ENCODE results near the gene AKAP1. TPM values are rescaled to one million over a fixed set of nuclear protein-coding genes. Genes with fewer than 3 reads are reported as not detected.
A peak's percentile ranks its signal among the peaks of the same experiment; 100 is the strongest.

Gene AKAP1
- total and polyA plus RNA-seq, 4 donors: 22.8 to 37.7 (median 33.6) TPM

DNA sequence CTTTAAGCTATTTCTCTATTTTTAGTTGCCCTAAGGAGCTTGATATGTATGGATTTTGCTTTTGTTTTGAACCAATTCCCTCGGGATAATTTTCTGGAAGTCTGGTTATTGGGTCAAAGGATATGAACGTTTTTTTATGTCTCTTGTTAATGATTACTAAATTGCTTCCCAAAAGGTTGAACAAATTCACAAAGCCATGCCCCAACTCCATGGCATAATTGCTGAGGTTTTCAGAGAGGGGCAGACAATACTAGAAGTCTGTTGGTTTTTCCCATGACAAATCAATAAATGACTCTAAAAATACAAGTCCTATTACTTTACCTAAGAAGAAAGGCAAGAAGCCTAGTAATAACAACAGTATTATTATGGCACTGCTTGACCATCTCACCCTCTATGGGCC is 11.4 kb upstream of the AKAP1 start:
- no peak overlapping the region for H3K27ac ChIP-seq (ENCODE audit: low read depth, low read length)
- H3K36me3 ChIP-seq (ENCODE audit: control insufficient read depth, insufficient read depth, low read length): no peaks in the 10 kb centered on the region
- no peaks in the 10 kb centered on the region for H3K27me3 ChIP-seq (ENCODE audit: control insufficient read depth, insufficient read depth, low read length)
- DNase-seq (ENCODE audit: low read depth in 4 of 6, low spot score in 6 of 6): no peak
- WGBS (ENCODE audit: insufficient coverage): no CpG with 5 or more reads among the region's 2 CpGs
- H3K9me3 ChIP-seq (ENCODE audit: control insufficient read depth, insufficient read depth, low read length): no peaks in the 10 kb centered on the region
- H3K4me1 ChIP-seq (ENCODE audit: control insufficient read depth, insufficient read depth, low read length): no peaks in the 10 kb centered on the region
- no peak overlapping the region for H3K4me3 ChIP-seq (ENCODE audit: low read depth, low read length)

- H3K4me3 ChIP-seq (ENCODE audit: low read depth, low read length): no peak overlapping the region
- no peaks in the 10 kb centered on the region for H3K4me1 ChIP-seq (ENCODE audit: control insufficient read depth, insufficient read depth, low read length)
- no peaks in the 10 kb centered on the region for H3K36me3 ChIP-seq (ENCODE audit: control insufficient read depth, insufficient read depth, low read length)
- H3K9me3 ChIP-seq (ENCODE audit: control insufficient read depth, insufficient read depth, low read length): no peaks in the 10 kb centered on the region
- no peak overlapping the region for H3K27ac ChIP-seq (ENCODE audit: low read depth, low read length)
- no peaks in the 10 kb centered on the region for H3K27me3 ChIP-seq (ENCODE audit: control insufficient read depth, insufficient read depth, low read length)
- DNase-seq (ENCODE audit: low read depth in 4 of 6, low spot score in 6 of 6): no peak
- WGBS (ENCODE audit: insufficient coverage): no CpG with 5 or more reads among the region's 3 CpGs
Observed at GRCh38 chr17:57075193-57075592, 9.9 kb upstream of the AKAP1 start.

- H3K27ac ChIP-seq (ENCODE audit: low read depth, low read length): no peak overlapping the region
- H3K4me1 ChIP-seq (ENCODE audit: control insufficient read depth, insufficient read depth, low read length): no peaks in the 10 kb centered on the region
- no peaks in the 10 kb centered on the region for H3K36me3 ChIP-seq (ENCODE audit: control insufficient read depth, insufficient read depth, low read length)
- no peaks in the 10 kb centered on the region for H3K9me3 ChIP-seq (ENCODE audit: control insufficient read depth, insufficient read depth, low read length)
- no peak for DNase-seq (ENCODE audit: low read depth in 4 of 6, low spot score in 6 of 6)
- H3K4me3 ChIP-seq (ENCODE audit: low read depth, low read length): no peak overlapping the region
- WGBS (ENCODE audit: insufficient coverage): no CpG with 5 or more reads among the region's 3 CpGs
- H3K27me3 ChIP-seq (ENCODE audit: control insufficient read depth, insufficient read depth, low read length): no peaks in the 10 kb centered on the region
Observed at GRCh38 chr17:57075785-57076184, 9.3 kb upstream of the AKAP1 start.

DNA sequence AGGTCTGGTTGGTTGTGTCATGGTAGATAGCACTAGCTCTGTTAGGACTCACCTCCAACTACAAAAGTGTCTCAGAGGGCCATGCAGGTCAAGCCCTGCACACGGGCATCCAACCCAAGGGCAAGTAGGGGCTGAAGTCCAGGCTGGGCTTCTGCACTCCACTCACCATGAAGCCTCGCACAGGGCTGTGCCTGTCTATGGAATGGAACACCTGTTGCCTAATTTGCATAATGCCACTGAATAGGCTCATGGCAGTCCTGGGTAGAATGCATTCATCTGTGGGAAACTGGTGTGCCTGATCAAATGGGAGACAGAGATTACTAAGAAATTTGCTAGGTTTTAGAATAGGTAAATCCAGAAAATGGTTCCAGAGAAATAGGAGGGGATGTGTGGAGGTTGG is 8.0 kb upstream of the AKAP1 start:
- H3K27me3 ChIP-seq (ENCODE audit: control insufficient read depth, insufficient read depth, low read length): no peaks in the 10 kb centered on the region
- H3K27ac ChIP-seq (ENCODE audit: low read depth, low read length): no peak overlapping the region
- 82% methylated on average over 2 of the region's 2 CpGs for WGBS (ENCODE audit: insufficient coverage)
- no peak overlapping the region for H3K4me3 ChIP-seq (ENCODE audit: low read depth, low read length)
- no peaks in the 10 kb centered on the region for H3K36me3 ChIP-seq (ENCODE audit: control insufficient read depth, insufficient read depth, low read length)
- DNase-seq (ENCODE audit: low read depth in 4 of 6, low spot score in 6 of 6): no peak
- no peaks in the 10 kb centered on the region for H3K9me3 ChIP-seq (ENCODE audit: control insufficient read depth, insufficient read depth, low read length)
- H3K4me1 ChIP-seq (ENCODE audit: control insufficient read depth, insufficient read depth, low read length): no peaks in the 10 kb centered on the region

DNA sequence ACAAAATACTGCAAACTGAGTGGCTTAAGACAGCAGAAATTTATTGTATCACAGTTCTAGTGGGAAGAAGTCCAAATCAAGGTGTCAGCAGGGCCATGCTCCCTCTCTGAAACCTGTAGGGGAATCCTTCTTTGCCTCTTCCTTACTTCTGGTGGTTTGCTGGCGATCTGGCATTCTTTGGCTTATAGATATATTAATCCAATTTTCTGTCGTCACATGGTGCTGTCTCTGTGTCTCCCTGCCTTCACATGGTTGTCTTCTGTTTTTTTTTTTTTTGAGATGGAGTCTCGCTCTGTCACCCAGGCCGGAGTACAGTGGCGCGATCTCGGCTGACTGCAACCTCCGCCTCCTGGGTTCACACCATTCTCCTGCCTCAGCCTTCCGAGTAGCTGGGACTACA is 6.8 kb upstream of the AKAP1 start:
- Histone ChIP-seq H3K27me3 (ENCODE audit: control insufficient read depth, insufficient read depth, low read length) (no peaks in the 10 kb centered on the region), H3K4me3 (ENCODE audit: low read depth, low read length) (no peak overlapping the region), H3K27ac (ENCODE audit: low read depth, low read length) (no peak overlapping the region), H3K4me1 (ENCODE audit: control insufficient read depth, insufficient read depth, low read length) (no peaks in the 10 kb centered on the region), H3K9me3 (ENCODE audit: control insufficient read depth, insufficient read depth, low read length) (no peaks in the 10 kb centered on the region), H3K36me3 (ENCODE audit: control insufficient read depth, insufficient read depth, low read length) (no peaks in the 10 kb centered on the region)
- 95% methylated on average over 7 of the region's 9 CpGs for WGBS (ENCODE audit: insufficient coverage)
- no peak for DNase-seq (ENCODE audit: low read depth in 4 of 6, low spot score in 6 of 6)

DNA sequence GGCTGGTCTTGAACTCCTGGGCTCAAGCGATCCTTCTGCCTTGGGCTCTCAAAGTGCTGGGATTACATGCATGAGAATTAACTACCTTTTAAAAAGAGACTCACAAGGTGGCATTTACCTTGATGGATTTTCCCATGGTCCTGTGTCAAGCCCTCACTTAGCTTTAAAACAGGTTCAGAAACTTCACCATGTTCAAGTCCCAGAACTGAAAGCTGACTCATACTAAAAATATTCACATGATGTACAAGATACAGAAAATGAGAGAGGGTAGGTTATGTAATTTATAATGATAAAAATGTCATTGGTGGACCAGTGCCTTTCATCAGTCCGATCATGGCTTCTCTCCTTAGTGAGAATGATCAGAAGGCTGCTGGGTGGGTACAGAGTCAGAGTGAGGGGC is 4.3 kb upstream of the AKAP1 start:
- Histone ChIP-seq H3K27me3 (ENCODE audit: control insufficient read depth, insufficient read depth, low read length) (no peaks in the 10 kb centered on the region), H3K36me3 (ENCODE audit: control insufficient read depth, insufficient read depth, low read length) (no peaks in the 10 kb centered on the region), H3K9me3 (ENCODE audit: control insufficient read depth, insufficient read depth, low read length) (no peaks in the 10 kb centered on the region), H3K27ac (ENCODE audit: low read depth, low read length) (no peak overlapping the region), H3K4me1 (ENCODE audit: control insufficient read depth, insufficient read depth, low read length) (peaks cover 6% of the 10 kb centered on the region), H3K4me3 (ENCODE audit: low read depth, low read length) (no peak overlapping the region)
- WGBS (ENCODE audit: insufficient coverage): 92% methylated on average over 2 of the region's 2 CpGs
- no peak for DNase-seq (ENCODE audit: low read depth in 4 of 6, low spot score in 6 of 6)

- WGBS (ENCODE audit: insufficient coverage): 76% methylated on average over 2 of the region's 2 CpGs
- no peaks in the 10 kb centered on the region for H3K36me3 ChIP-seq (ENCODE audit: control insufficient read depth, insufficient read depth, low read length)
- no peak for DNase-seq (ENCODE audit: low read depth in 4 of 6, low spot score in 6 of 6)
Observed at GRCh38 chr17:57082441-57082840, 2.6 kb upstream of the AKAP1 start.

GRCh38 chr17:57084361-57084801 is 665 bp upstream of the AKAP1 start:
- H3K27me3 ChIP-seq (ENCODE audit: control insufficient read depth, insufficient read depth, low read length): no peaks in the 10 kb centered on the region
- H3K27ac ChIP-seq (ENCODE audit: low read depth, low read length): peak overlapping the region; percentile 95
- no peaks in the 10 kb centered on the region for H3K9me3 ChIP-seq (ENCODE audit: control insufficient read depth, insufficient read depth, low read length)
- peaks cover 13% of the 10 kb centered on the region for H3K4me1 ChIP-seq (ENCODE audit: control insufficient read depth, insufficient read depth, low read length)
- H3K36me3 ChIP-seq (ENCODE audit: control insufficient read depth, insufficient read depth, low read length): no peaks in the 10 kb centered on the region
- H3K4me3 ChIP-seq (ENCODE audit: low read depth, low read length): peak overlapping the region; percentile 99
- peak in 1 of 6 donors; percentile 72 for DNase-seq (ENCODE audit: low read depth in 4 of 6, low spot score in 6 of 6)
- 0% methylated on average over 6 of the region's 7 CpGs for WGBS (ENCODE audit: insufficient coverage)

More at GRCh38 chr17:57082441-57082840, 2.6 kb upstream of the AKAP1 start:
- Histone ChIP-seq H3K4me3 (ENCODE audit: low read depth, low read length) (no peak overlapping the region), H3K9me3 (ENCODE audit: control insufficient read depth, insufficient read depth, low read length) (no peaks in the 10 kb centered on the region), H3K27me3 (ENCODE audit: control insufficient read depth, insufficient read depth, low read length) (no peaks in the 10 kb centered on the region), H3K27ac (ENCODE audit: low read depth, low read length) (no peak overlapping the region), H3K4me1 (ENCODE audit: control insufficient read depth, insufficient read depth, low read length) (peaks cover 13% of the 10 kb centered on the region)

GRCh38 chr17:57085448-57086068 is 512 bp downstream of the AKAP1 start:
- H3K4me3 ChIP-seq (ENCODE audit: low read depth, low read length): peak overlapping the region; percentile 99

More at GRCh38 chr17:57085448-57086068, 512 bp downstream of the AKAP1 start:
- under 1% methylated on average over 75 of the region's 75 CpGs for WGBS (ENCODE audit: insufficient coverage)
- Histone ChIP-seq H3K4me1 (ENCODE audit: control insufficient read depth, insufficient read depth, low read length) (peaks cover 13% of the 10 kb centered on the region), H3K27me3 (ENCODE audit: control insufficient read depth, insufficient read depth, low read length) (no peaks in the 10 kb centered on the region), H3K27ac (ENCODE audit: low read depth, low read length) (peak overlapping the region; percentile 63), H3K36me3 (ENCODE audit: control insufficient read depth, insufficient read depth, low read length) (no peaks in the 10 kb centered on the region), H3K9me3 (ENCODE audit: control insufficient read depth, insufficient read depth, low read length) (no peaks in the 10 kb centered on the region)
- peak in 3 of 6 donors; percentile 42 to 88 (median 84) for DNase-seq (ENCODE audit: low read depth in 4 of 6, low spot score in 6 of 6)

Data from spinal cord (tissue), 10 donors.